Heart right ventricle (tissue), 16 donors: ENCODE results near the gene PMEPA1. TPM values are rescaled to one million over a fixed set of nuclear protein-coding genes. Genes with fewer than 3 reads are reported as not detected.
A peak's percentile ranks its signal among the peaks of the same experiment; 100 is the strongest.

Source experiments
- ATAC-seq, 8 donors: fragments of 200-7000 bp; cut with Tn5 transposase; one replicate each; pipeline ENCODE4 v1.9.1; 2020; ENCODE audit warnings: mild to moderate bottlenecking in 8 of 8, moderate library complexity in 8 of 8, moderate number of reproducible peaks in 1 of 8
- DNase-seq, 2 donors: peaks; one replicate each; pipeline ENCODE4 v3.0.0-alpha.2; 2020
- H3K27ac ChIP-seq, 10 donors: fragments of 200-600 bp; sonication (generic) in 2 of 10; one replicate each; pipeline versions ENCODE4 v1.5.0 to v1.8.0; 2020 to 2022; ENCODE audit warnings: mild to moderate bottlenecking in 3 of 10
- H3K27me3 ChIP-seq, 7 donors: fragments of 200-600 bp; one replicate each; pipeline ENCODE4 v1.8.0; 2021 to 2022; ENCODE audit warnings: mild to moderate bottlenecking in 2 of 7
- H3K36me3 ChIP-seq, 9 donors: fragments of 200-600 bp; sonication (generic) in 1 of 9; one replicate each; pipeline versions ENCODE4 v1.5.0 to v1.8.0; 2020 to 2022; ENCODE audit warnings: mild to moderate bottlenecking in 2 of 9
- H3K4me1 ChIP-seq, 9 donors: fragments of 200-600 bp; sonication (generic) in 1 of 9; one replicate each; pipeline versions ENCODE4 v1.5.0 to v1.8.0; 2020 to 2022; ENCODE audit warnings: mild to moderate bottlenecking in 4 of 9
- H3K4me3 ChIP-seq, 10 donors: fragments of 200-600 bp; sonication (generic) in 2 of 10; one replicate each; pipeline versions ENCODE4 v1.5.0 to v1.8.0; 2020 to 2022; ENCODE audit warnings: mild to moderate bottlenecking in 7 of 10, moderate library complexity in 2 of 10
- H3K9me3 ChIP-seq, 11 donors: fragments of 200-600 bp in 10 of 11; sonication (generic) in 2 of 11; one replicate each; pipeline versions ENCODE4 v1.5.0 to v1.8.0; 2013 to 2022; ENCODE audit warnings: mild to moderate bottlenecking in 2 of 11, control low read depth in 1 of 11, moderate library complexity in 1 of 11
- CTCF ChIP-seq, 9 donors: fragments of 200-600 bp; sonication (generic) in 2 of 9; IDR thresholded peaks; one replicate each; pipeline versions ENCODE4 v1.5.0 to v1.8.0; 2021 to 2022; ENCODE audit warnings: antibody characterized with exemption in 9 of 9, mild to moderate bottlenecking in 5 of 9, moderate library complexity in 1 of 9
- WGBS, 2 donors: extraction: QIAGEN DNeasy Blood & Tissue Kit; methylation state at CpG; one replicate each; pipeline ENCODE4 v1.1.7; 2013; ENCODE audit warnings: inconsistent platforms in 1 of 2; 5-methylcytosine and 5-hydroxymethylcytosine counted together
- intact Hi-C, 10 donors: fragments of 100-400 bp; cut with DNase I; formaldehyde crosslinking; loops; one replicate each; pipeline versions ENCODE4 v1.11.1 to v1.14.2; 2022
- polyA plus RNA-seq, 2 donors: library from polyadenylated mRNA; stranded (reverse); fragments of 200-250 nt; gene quantifications; one replicate each; pipeline ENCODE4 v1.2.3, GENCODE V29; 2013
- total RNA-seq, 10 donors: library from RNA; stranded (reverse); fragmentation: NEBNext Ultra II Directional in 3 of 10; extraction: Animal tissue kit (Norgen Biotek cat#: 25700) in 3 of 10; gene quantifications; one replicate each; pipeline versions ENCODE4 v1.2.1 to v1.2.4, GENCODE V29; 2021 to 2023
- donor health status: Arrhythmogenic right ventricular cardiomyopathy.
- donor health status: ischemic (EF 13 %, LVEDD 7.1; RV severe dilation, severe dysfunction).
- donor health status: healthy with polysubstance abuse.
- donor health status: DM: no; HTN: yes; CAD: no.
- donor health status: DM: no; HTN: no; CAD: no.
- donor health status: ischemic (EF 25% LVEDD 6.9; RV normal size, moderate dysfunction).
- donor health status: ischemic (EF 25% LVEDD 5.7; RV mildly dilated, moderate dysfunction).
- donor health status: healthy.
- donor health status: DM: yes; HTN: yes; CAD: no.
- donor health status: Ischemic cardiomyopathy.
- donor health status: ischemic (EF 35%, LVEDD 5.7; RV mildly dilated, moderate dysfunction).
- donor health status: nonischemic (EF 11% LVEDD 7.7; RV severe dilation, severe dysfunction).
- donor health status: DM: yes; HTN: yes; CAD: no.
- donor health status: PGD.
- donor health status: ischemic (EF 29% LVEDD 5.4; RV normal size, mild dysfunction).
- donor health status: nonischemic (EF 23%, LVEDD 6.1; RV moderate dilation, normal function).

PMEPA1 gene
- total and polyA plus RNA-seq, 12 donors, result 10.5 to 81.8 (median 30.4) TPM

- no peak for TF ChIP-seq CTCF (IDR thresholded peaks at IDR 0.05)
- Histone ChIP-seq H3K4me3 (peak overlapping the region in 6 of 10 donors; percentile 8 to 23 (median 16)), H3K27me3 (no peaks in the 10 kb centered on the region), H3K27ac (peak overlapping the region in 7 of 10 donors; percentile 14 to 75 (median 64)), H3K36me3 (peaks cover 0 to under 1% (median 0%) of the 10 kb centered on the region in 9 donors), H3K9me3 (no peaks in the 10 kb centered on the region), H3K4me1 (peaks cover 36 to 96% (median 57%) of the 10 kb centered on the region in 9 donors)
- 19 to 39% methylated on average over 21 of the region's 21 CpGs for WGBS, 2 donors
- ATAC-seq (peak in 7 of 8 donors; percentile 36 to 74 (median 61)), DNase-seq (peak in 1 of 2 donors; percentile 35)
- intact Hi-C loops, result no loop called here
Measured at GRCh38 chr20:57685146-57685758, 24.6 kb downstream of the PMEPA1 start.

DNA sequence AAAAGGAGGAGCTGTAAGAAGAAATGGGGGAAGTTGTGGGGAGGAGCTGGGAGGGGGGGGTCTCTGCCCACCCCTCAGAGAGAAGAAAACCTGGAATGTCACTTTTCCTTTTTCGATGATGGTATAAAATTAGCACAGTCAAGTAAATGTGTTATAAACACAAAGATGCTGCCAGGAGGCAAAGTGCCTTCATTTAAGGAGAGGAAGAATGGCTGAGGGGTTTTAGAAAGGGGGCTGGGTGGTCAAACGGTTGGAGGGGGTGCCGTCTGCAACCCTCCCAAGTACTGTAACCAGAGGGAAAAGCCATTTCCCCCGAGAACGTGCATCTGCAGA is 25.0 kb downstream of the PMEPA1 start:
- 28 to 29% methylated on average over 5 of the region's 5 CpGs for WGBS, 2 donors
- intact Hi-C loops, result no loop called here
- peak overlapping the region in 2 of 10 donors; percentile 8 to 23 for H3K4me3 ChIP-seq
- peak overlapping the region in 6 of 10 donors; percentile 14 to 75 (median 64) for H3K27ac ChIP-seq
- DNase-seq, result no peak
- H3K9me3 ChIP-seq, result no peaks in the 10 kb centered on the region
- TF ChIP-seq CTCF (IDR thresholded peaks at IDR 0.05), result no peak
- no peaks in the 10 kb centered on the region for H3K36me3 ChIP-seq
- no peak for ATAC-seq
- H3K4me1 ChIP-seq, result peaks cover 31 to 96% (median 56%) of the 10 kb centered on the region in 9 donors
- no peaks in the 10 kb centered on the region for H3K27me3 ChIP-seq

DNA sequence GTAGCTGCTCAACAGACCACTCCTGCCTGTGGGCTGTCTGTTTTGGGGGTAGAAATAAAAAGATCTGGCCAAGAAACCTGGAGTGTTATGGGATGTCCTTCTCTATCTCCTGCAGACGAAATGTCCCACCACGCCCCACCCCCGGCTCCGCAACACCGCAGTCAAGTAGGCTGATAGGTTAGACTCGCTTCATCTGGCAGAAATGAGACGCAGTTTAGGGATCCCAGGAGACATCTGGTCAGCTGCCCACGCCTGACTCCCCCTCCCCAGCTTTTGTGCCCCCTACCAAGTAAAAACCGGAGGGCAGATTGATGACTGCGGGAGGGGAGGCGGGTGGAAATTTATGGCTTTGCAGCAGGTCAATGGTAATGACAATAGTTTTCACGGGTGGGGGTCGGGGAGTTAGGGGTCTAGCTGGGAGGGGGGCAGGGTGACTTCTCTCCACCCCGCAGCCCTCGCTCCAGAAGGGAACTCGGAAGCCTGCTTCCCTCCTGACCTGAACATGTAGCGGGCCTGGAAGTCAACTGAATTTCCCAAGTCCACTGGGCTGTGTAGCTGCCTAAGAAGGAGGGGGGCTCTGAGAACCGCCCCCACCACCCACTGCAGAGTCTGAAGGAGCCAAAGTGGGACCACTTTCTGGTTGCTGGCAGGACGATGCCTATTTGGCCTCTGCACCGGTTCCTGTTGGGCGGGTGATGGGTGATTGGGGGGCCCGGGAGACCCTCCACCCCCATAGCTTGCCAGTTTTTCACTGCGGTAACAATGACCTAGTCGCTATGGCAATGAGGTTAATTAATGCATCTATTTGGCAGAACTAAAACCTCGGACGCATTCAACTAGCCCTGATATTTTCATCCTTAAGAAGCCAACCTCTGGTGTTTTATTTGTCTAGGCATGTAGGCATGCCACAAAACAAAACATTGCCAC is 25.7 kb downstream of the PMEPA1 start:
- intact Hi-C loops, result no loop called here
- WGBS, 2 donors, result 82% methylated on average over 26 of the region's 26 CpGs
- no peak for DNase-seq
- Histone ChIP-seq H3K4me1 (peaks cover 26 to 91% (median 49%) of the 10 kb centered on the region in 9 donors), H3K4me3 (no peak overlapping the region), H3K27me3 (no peaks in the 10 kb centered on the region), H3K9me3 (no peaks in the 10 kb centered on the region), H3K27ac (peak overlapping the region in 1 of 10 donors; percentile 65), H3K36me3 (no peaks in the 10 kb centered on the region)
- TF ChIP-seq CTCF (IDR thresholded peaks at IDR 0.05), result no peak
- ATAC-seq, result no peak

DNA sequence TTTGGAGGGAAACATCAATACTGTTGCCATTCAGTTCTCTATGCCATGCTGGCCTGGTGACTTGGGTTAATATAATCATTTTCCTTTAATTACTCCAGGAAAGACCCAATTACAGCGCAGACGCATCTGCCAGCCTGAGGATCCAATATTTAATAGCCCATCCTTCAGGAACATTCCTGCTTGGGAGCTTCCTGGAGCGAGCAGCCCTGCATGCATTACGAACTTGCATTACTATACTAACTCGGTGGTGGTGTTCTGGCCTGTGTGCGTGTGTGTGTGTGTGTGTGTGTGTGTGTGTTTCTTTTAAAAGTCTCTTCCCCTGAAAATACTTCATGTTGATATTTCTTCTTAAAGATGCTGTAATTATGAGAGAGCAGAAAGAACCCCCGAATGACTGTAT is 26.5 kb downstream of the PMEPA1 start:
- Histone ChIP-seq H3K9me3 (no peaks in the 10 kb centered on the region), H3K4me3 (no peak overlapping the region), H3K27me3 (peaks cover 0 to 8% (median 0%) of the 10 kb centered on the region in 7 donors), H3K4me1 (peaks cover 23 to 88% (median 45%) of the 10 kb centered on the region in 9 donors), H3K36me3 (no peaks in the 10 kb centered on the region), H3K27ac (peak overlapping the region in 5 of 10 donors; percentile 19 to 55 (median 40))
- intact Hi-C loops, result no loop called here
- no peak for TF ChIP-seq CTCF (IDR thresholded peaks at IDR 0.05)
- ATAC-seq, result no peak
- 65 to 74% methylated on average over 7 of the region's 7 CpGs for WGBS, 2 donors
- no peak for DNase-seq
